Activated CD8-positive, alpha-beta memory T cell treated with anti-CD3 and anti-CD28 coated beads, Interleukin-2, amount 50 U/mL, for 1 hour (primary cell): ENCODE results near the gene MS4A12.
"Not testable (repeated sequence)": the region's sequence is repeated elsewhere in the genome, so short reads cannot be mapped to it uniquely, and the experiment has no call there.

Experiments used
- DNase-seq: peaks from one replicate; pipeline ENCODE4 v3.0.0-alpha.2; 2020; ENCODE audit errors: extremely low read depth

Gene MS4A12

GRCh38 chr11:60492488-60493009 lies at the start of gene MS4A12:
Gene MS4A12 (plus strand): TSS chr11:60492778. CDS start chr11:60497319, 4,541 bp downstream.
- DNase-seq, result no peak

- no peak for DNase-seq
Measured at GRCh38 chr11:60447070-60447469, 45.5 kb upstream of the MS4A12 start.

GRCh38 chr11:60447846-60448245 lies 44.7 kb upstream of the MS4A12 start:
- no peak for DNase-seq

DNA sequence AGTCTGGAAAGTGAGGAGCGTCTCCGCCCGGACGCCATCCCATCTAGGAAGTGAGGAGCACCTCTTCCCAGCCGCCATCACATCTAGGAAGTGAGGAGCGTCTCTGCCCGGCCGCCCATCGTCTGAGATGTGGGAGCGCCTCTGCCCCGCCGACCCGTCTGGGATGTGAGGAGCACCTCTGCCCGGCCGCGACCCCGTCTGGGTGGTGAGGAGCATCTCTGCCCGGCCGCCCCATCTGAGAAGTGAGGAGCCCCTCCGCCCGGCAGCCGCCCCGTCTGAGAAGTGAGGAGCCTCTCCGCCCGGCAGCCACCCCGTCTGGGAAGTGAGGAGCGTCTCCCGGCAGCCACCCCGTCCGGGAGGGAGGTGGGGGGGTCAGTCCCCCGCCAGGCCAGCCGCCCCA lies 41.4 kb upstream of the MS4A12 start:
- not testable (repeated sequence) for DNase-seq

- DNase-seq, result no peak
Measured at GRCh38 chr11:60454212-60454611, 38.4 kb upstream of the MS4A12 start.

DNA sequence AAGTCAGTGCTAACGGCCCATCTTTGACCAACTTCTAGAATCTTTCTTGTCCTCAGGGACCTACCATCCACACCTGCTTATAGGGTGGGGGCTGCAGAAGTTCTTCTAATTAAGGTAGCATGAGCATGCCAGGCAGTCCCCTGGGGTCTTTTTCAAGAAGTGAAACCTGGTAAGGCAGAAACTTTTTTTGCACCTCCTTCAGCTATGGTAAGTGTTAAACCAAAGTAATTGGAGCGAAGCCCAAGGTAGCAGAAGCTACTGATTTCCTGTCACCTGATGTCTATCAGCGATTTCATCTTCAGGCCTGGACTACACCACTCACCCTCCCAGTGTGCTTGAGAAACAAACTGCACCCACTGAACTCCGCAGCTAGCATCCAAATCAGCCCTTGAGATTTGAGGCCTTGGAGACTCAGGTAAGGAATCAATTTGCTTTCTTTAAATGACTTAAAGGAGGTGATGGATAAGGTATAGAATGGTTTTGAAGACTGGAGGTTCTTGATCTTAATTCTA lies 37.0 kb upstream of the MS4A12 start, which contains the start of gene MS4A1:
MS4A1 (plus strand) TSS at position 317 of the 512 bp plus-strand sequence. CDS start 6,528 bp downstream, outside the sequence.
- no peak for DNase-seq

DNA sequence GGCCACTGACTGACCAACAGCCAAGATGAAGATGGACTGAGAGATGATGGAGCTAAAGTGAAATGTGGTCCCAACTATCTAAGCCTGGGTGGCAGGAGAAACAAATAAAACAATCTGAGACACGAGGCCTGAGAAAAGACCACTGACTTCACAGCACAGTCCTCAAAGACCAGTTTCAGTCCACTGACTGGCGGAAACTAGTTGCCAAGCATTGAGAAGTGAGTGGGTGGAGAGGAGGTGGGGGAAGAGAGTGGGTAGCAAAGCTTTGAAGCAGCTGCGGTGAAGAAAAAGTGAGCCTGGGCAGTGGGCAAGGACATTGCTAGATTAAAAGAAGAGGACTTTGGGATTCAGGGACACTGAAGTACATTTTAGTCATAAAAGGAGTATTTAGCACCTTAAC lies 35.0 kb upstream of the MS4A12 start:
- DNase-seq, result no peak

GRCh38 chr11:60459345-60459744 lies 33.2 kb upstream of the MS4A12 start:
- no peak for DNase-seq

GRCh38 chr11:60468829-60469228 lies 23.7 kb upstream of the MS4A12 start:
- DNase-seq, result no peak

DNA sequence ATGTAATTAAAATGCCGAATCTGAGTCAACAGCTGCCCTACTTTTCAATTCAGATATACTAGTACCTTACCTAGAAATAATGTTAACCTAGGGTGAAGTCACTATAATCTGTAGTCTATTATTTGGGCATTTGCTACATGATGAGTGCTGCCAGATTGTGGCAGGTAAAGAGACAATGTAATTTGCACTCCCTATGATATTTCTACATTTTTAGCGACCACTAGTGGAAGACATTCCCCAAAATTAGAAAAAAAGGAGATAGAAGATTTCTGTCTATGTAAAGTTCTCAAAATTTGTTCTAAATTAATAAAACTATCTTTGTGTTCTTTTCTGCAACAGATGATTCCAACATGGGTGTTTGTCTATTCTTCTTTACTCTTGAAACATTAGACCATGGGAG lies 22.9 kb upstream of the MS4A12 start:
- DNase-seq, result no peak

- DNase-seq, result no peak
Measured at GRCh38 chr11:60477035-60477445, 15.5 kb upstream of the MS4A12 start.

- DNase-seq, result no peak
Measured at GRCh38 chr11:60482361-60482760, 10.2 kb upstream of the MS4A12 start.

- no peak for DNase-seq
Measured at GRCh38 chr11:60485987-60486386, 6.6 kb upstream of the MS4A12 start.

DNA sequence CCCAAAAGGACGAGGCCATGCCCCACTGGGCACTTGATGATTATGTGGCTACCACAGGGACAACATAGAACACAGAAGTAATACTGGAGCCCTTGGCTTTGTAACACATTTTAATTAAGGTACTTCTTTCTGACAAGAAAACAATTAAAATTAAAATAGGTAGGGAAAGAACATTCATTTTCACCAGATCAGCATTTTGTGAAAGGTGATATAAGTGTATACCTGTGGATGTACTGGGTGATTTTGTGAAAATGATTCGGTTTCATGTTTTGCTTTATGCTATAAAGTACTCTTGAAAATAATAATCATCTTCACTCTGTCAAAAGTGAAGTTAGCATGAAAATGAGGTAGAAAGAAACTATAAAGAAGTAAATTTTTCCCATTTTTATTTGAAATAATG lies 876 bp downstream of the MS4A12 start:
- DNase-seq, result no peak

DNA sequence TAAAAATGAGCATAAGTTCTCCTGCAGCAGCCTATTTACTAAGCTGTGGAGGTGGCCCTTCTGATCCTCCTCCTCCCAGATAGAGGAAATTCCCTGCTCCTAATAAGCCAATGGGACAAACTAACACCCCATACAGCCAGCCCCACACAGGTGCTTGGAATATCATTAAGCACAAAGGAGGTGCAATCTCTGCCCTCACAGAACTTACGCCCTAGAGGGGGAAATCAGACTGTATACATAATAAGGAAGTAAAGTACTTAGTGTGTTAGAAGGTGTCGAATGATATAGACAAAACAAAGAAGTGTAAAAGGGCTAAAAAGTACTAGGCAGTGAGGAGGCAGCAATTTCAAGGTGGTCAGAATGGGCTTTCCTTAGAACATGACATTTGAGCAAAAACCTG lies 5.8 kb downstream of the MS4A12 start:
- DNase-seq, result no peak

DNA sequence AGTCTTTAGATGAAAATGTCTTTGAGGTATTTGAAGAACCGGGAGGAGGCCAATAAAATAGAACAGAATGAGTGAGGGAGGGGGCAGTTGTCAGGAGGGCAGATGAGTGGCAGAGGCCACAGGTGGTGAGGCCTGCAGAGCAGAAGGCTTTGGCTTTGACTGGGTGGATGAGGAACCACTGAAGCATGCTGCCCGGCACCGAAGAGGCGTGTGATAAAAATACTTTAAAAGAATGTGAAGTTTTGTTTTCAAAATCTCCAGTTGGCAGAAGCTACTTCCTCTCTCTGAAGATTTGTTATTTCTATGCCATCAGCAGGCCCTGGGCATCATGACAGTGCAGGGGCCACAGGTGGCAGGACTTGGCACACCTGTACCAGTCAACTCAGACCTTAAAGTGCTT lies 6.3 kb downstream of the MS4A12 start:
- DNase-seq, result no peak

GRCh38 chr11:60500276-60500910 lies 7.8 kb downstream of the MS4A12 start:
- DNase-seq, result no peak

DNA sequence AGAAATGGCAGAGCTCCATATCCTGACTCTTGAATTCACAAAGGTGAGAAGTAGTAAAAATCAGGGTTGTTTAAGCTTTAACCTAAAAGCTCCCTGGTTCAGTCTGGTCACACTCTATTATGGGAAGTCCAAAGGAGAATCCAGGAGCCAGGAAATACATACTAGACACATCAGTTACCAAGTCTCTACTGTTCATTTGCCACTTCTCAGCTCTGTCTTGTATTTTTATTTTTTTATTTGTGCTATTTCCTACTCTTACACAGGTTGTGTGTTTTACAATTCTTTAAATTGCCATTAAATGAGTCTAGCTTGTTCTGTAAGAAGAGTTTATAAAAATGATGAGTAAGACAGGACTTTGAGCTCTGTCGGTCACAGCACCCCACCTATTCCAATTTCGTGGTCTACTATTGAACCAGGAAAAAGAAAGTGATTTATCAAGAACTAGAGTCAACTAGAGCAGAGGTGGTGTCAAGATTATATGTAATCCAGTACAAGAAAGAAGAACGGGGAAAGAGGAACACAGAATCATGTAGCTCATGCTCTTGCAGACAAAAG lies 9.7 kb downstream of the MS4A12 start:
- no peak for DNase-seq

DNA sequence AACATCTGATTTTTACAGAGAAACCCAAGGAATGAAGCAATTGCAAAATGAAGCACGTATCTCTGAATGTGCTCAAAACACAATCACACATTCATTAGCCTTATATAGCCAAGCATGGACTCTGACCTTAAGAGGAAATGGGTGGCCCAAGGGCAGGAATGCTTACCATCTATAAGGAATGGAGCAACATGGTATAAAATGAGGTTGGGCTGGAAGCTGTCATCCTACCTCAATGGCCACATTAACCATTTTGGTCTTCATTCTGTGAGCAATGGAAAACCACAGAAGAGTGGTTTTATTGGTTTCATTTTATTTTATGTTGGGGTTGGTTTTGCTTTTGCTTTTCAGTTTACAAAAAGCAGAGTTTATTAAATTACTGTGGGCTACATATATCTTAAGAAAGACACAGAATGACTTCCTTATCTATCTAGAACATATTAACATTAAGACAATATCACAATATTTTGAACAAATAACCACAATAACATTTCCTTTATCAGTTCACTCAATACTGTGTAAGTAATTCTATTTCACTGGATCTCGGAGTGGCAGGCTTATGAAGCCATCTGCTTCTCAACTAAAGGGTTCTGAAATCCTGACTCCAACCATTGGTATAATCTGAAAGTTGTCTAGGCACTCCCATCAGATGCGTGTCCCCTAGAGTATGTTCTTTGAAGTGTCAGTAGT lies 11.8 kb downstream of the MS4A12 start:
- no peak for DNase-seq

DNA sequence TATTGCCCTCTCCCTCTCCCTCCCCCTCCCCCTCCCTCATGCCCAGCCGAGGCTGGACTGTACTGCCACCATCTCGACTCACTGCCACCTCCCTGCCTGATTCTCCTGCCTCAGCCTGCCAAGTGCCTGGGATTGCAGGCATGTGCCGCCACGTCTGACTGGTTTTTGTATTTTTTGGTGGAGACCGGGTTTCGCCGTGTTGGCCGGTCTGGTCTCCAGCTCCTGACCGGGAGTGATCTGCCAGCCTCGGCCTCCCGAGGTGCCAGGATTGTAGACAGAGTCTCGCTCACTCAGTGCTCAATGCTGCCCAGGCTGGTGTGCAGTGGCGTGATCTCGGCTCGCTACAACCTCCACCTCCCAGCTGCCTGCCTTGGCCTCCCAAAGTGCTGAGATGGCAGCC lies 17.0 kb downstream of the MS4A12 start:
- not testable (repeated sequence) for DNase-seq

DNA sequence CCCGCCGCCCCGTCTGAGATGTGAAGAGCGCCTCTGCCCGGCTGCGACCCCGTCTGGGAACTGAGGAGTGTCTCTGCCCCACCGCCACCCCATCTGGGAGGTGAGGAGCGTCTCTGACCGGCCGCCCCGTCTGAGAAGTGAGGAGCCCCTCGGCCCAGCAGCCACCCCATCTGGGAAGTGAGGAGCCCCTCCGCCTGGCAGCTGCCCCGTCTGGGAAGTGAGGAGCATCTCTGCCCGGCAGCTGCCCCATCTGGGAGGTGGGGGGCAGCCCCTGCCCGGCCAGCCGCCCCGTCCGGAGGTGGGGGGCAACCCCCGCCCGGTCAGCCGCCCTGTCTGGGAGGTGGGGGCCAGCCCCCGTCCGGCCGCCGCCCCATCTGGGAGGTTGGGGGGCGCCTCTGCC lies 17.6 kb downstream of the MS4A12 start:
- not testable (repeated sequence) for DNase-seq

- no peak for DNase-seq
Measured at GRCh38 chr11:60511393-60511792, 18.8 kb downstream of the MS4A12 start.
